PFSK-1 (cell line): ENCODE data around the gene C11orf71.

Experiments
- REST ChIP-seq, 2 experiments: IDR thresholded peaks; 2 replicates each; pipeline versions ENCODE4 v1.6.1 to v1.8.0; 2011 to 2012; ENCODE audit warnings: low read depth in 2 of 2, low read length in 2 of 2, control low read depth in 1 of 2, inconsistent platforms in 1 of 2, mild to moderate bottlenecking in 1 of 2, moderate library complexity in 1 of 2; ENCODE audit not compliant: insufficient read depth in 1 of 2
- TAF1 ChIP-seq: IDR thresholded peaks from 2 replicates; pipeline ENCODE4 v1.6.1; 2012; ENCODE audit warnings: low read length, control low read depth, borderline replicate concordance; ENCODE audit not compliant: insufficient read depth

GRCh38 chr11:114426280-114426679 is 26.0 kb upstream of the C11orf71 start:
- no peak for TF ChIP-seq TAF1
- no peak for TF ChIP-seq REST (IDR thresholded peaks at IDR 0.05; ENCODE audit: insufficient read depth in 1 of 2, low read depth in 2 of 2, low read length in 2 of 2)
